ENCODE results near the gene RGS7. TPM values are rescaled to one million over a fixed set of nuclear protein-coding genes. Genes with fewer than 3 reads are reported as not detected.

RGS7 gene
- total and polyA plus RNA-seq, 10 of the 15 experiments (the other 5 are each of a cell fraction or from before 2014, with no cell fraction given) = not detected

GRCh38 chr1:240823357-240823756 is 533.6 kb downstream of the RGS7 start:
- H3K27me3 ChIP-seq (replicated peaks in 1 of 2; ENCODE audit: control insufficient read depth in 2 of 2, insufficient read depth in 2 of 2, low read length in 1 of 2) = no peaks in the 10 kb centered on the region
- no peak for TF ChIP-seq SUZ12 (IDR thresholded peaks at IDR 0.05; ENCODE audit: unreplicated experiment)
- TF ChIP-seq RELA (IDR thresholded peaks at IDR 0.05; ENCODE audit: borderline replicate concordance, partially characterized antibody) = no peak
- H4K20me1 ChIP-seq (ENCODE audit: control insufficient read depth, insufficient read depth) = no peaks in the 10 kb centered on the region
- no peak overlapping the region for H3K9ac ChIP-seq (ENCODE audit: control insufficient read depth, insufficient read depth, low read length)
- no peaks in the 10 kb centered on the region for H3K9me3 ChIP-seq (replicated peaks; ENCODE audit: control insufficient read depth, insufficient read depth, low read length)
- ChIA-PET RAD21 (ENCODE audit: unreplicated experiment) (no interaction called here), SMC1A (ENCODE audit: uncharacterized antibody, unreplicated experiment) (no interaction called here), CTCF (no interaction called here), POLR2A (no interaction called here)
- no peak overlapping the region for H3K4me3 ChIP-seq
- intact Hi-C loops (cut with micrococcal nuclease; ENCODE audit: unreplicated experiment) = no loop called here
- H3K27ac ChIP-seq (ENCODE audit: control insufficient read depth, insufficient read depth) = no peak overlapping the region
- in situ Hi-C loops (cut with MboI) = no loop called here
- no peaks in the 10 kb centered on the region for H3K36me3 ChIP-seq (ENCODE audit: control insufficient read depth in 2 of 2, insufficient read depth in 2 of 2, low read length in 1 of 2)
- H3K79me2 ChIP-seq (ENCODE audit: control insufficient read depth, insufficient read depth, low read length) = no peaks in the 10 kb centered on the region
- FAIRE-seq (no peak), DNase-seq (ENCODE audit: low read depth, low spot score) (no peak), ATAC-seq (no peak)
- H3K4me1 ChIP-seq (ENCODE audit: control insufficient read depth, insufficient read depth, low read length) = no peaks in the 10 kb centered on the region
- no peak overlapping the region for H2AFZ ChIP-seq (ENCODE audit: control insufficient read depth, low read depth, low read length)
- 75% methylated on average over 28 of the region's 31 CpGs for WGBS (ENCODE audit: insufficient coverage, insufficient replicate concordance, low lambda C conversion rate, missing lambda C conversion rate)
- H3K4me2 ChIP-seq (ENCODE audit: control insufficient read depth, insufficient read depth) = no peak overlapping the region
- no TSS peak for BruUV-seq (replicated peaks)

GRCh38 chr1:240821925-240822324 is 535.1 kb downstream of the RGS7 start:
- TF ChIP-seq SIX5 (IDR thresholded peaks at IDR 0.05; ENCODE audit: low read depth, low read length, severe bottlenecking) = no peak
- TF ChIP-seq POLR2AphosphoS5 (IDR thresholded peaks at IDR 0.05; ENCODE audit: low read length) = no peak
- TF ChIP-seq ATF7 (IDR thresholded peaks at IDR 0.05; ENCODE audit: low read depth) = no peak
- TF ChIP-seq CHD4 (IDR thresholded peaks at IDR 0.05) = no peak
- RAD21 ChIA-PET (ENCODE audit: unreplicated experiment) = no interaction called here
- SMC1A ChIA-PET (ENCODE audit: uncharacterized antibody, unreplicated experiment) = no interaction called here
- POLR2A ChIA-PET = no interaction called here
- DNase-seq (ENCODE audit: low read depth, low spot score) (no peak), ATAC-seq (no peak), FAIRE-seq (no peak)
- Histone ChIP-seq H3K9ac (ENCODE audit: control insufficient read depth, insufficient read depth, low read length) (no peak overlapping the region), H2AFZ (ENCODE audit: control insufficient read depth, low read depth, low read length) (no peak overlapping the region), H3K4me1 (ENCODE audit: control insufficient read depth, insufficient read depth, low read length) (no peaks in the 10 kb centered on the region), H3K36me3 (ENCODE audit: control insufficient read depth in 2 of 2, insufficient read depth in 2 of 2, low read length in 1 of 2) (no peaks in the 10 kb centered on the region), H3K27me3 (replicated peaks in 1 of 2; ENCODE audit: control insufficient read depth in 2 of 2, insufficient read depth in 2 of 2, low read length in 1 of 2) (no peaks in the 10 kb centered on the region), H3K27ac (ENCODE audit: control insufficient read depth, insufficient read depth) (no peak overlapping the region), H3K79me2 (ENCODE audit: control insufficient read depth, insufficient read depth, low read length) (no peaks in the 10 kb centered on the region), H3K4me2 (ENCODE audit: control insufficient read depth, insufficient read depth) (no peak overlapping the region), H4K20me1 (ENCODE audit: control insufficient read depth, insufficient read depth) (no peaks in the 10 kb centered on the region), H3K4me3 (no peak overlapping the region), H3K9me3 (replicated peaks; ENCODE audit: control insufficient read depth, insufficient read depth, low read length) (no peaks in the 10 kb centered on the region)
- CTCF ChIA-PET = no interaction called here
- in situ Hi-C loops (cut with MboI) = no loop called here
- no TSS peak for BruUV-seq (replicated peaks)
- intact Hi-C loops (cut with micrococcal nuclease; ENCODE audit: unreplicated experiment) = no loop called here
- WGBS (ENCODE audit: insufficient coverage, insufficient replicate concordance, low lambda C conversion rate, missing lambda C conversion rate) = 75% methylated on average over 2 of the region's 2 CpGs

All from GM12878 (cell line).